HepG2 (cell line): Measurements from ENCODE around the gene BLVRA. TPM values are rescaled to one million over a fixed set of nuclear protein-coding genes. Genes with fewer than 3 reads are reported as not detected.
A peak's percentile ranks its signal among the peaks of the same experiment; 100 is the strongest.

Experiments used
- ATAC-seq: fragments of 200-7000 bp; cut with Tn5 transposase; 3 replicates; pipeline ENCODE4 v1.9.1; 2020; ENCODE audit warnings: mild to moderate bottlenecking, moderate library complexity
- BruUV-seq: library from RNA; stranded (reverse); fragments of 400-500 nt; replicated peaks from 2 replicates; lab custom pipeline; 2021; lab: Mats Ljungman, UMichigan
- CTCF ChIA-PET: fragments of 300-600 bp; formaldehyde crosslinking; extraction: SDS; loops from one replicate; lab custom pipeline; 2021; ENCODE audit warnings: low total read pairs, inconsistent platforms, low intra/inter-chr PET ratio; lab: Yijun Ruan, JAX
- POLR2A ChIA-PET: fragments of 350-600 bp; sonication (Branson Sonifier 250); formaldehyde crosslinking; loops from one replicate; lab custom pipeline; 2020; ENCODE audit warnings: antibody characterized with exemption, inconsistent platforms; lab: Yijun Ruan, JAX
- DNase-seq: peaks from one replicate; pipeline ENCODE4 v3.0.0-alpha.2; 2015; ENCODE audit warnings: low spot score
- FAIRE-seq: peaks from 3 replicates; lab custom pipeline; 2011; peaks lifted over from hg19 to GRCh38; lab: Jason Lieb, UNC
- H2AFZ ChIP-seq: one replicate; pipeline ENCODE4 v1.6.1; 2011; ENCODE audit warnings: low read length, inconsistent platforms
- H3K27ac ChIP-seq: fragments of 300-600 bp; 3 replicates; pipeline ENCODE4 v1.8.0; 2011; ENCODE audit warnings: mixed run types, mild to moderate bottlenecking, mixed read lengths, low read length, inconsistent platforms; ENCODE audit not compliant: insufficient read depth; ENCODE audit errors: extremely low read length
- H3K27me3 ChIP-seq, 2 experiments: fragments of 200-600 bp in 1 of 2; 2 replicates in 1 of 2; 3 replicates in 1 of 2; pipeline versions ENCODE4 v1.6.0 to v1.8.0; 2011; ENCODE audit warnings: low read length in 2 of 2, mild to moderate bottlenecking in 2 of 2, moderate library complexity in 2 of 2, inconsistent platforms in 1 of 2; ENCODE audit not compliant: insufficient read depth in 2 of 2, control insufficient read depth in 1 of 2
- H3K36me3 ChIP-seq, 2 experiments: fragments of 200-600 bp in 1 of 2; replicated peaks in 1 of 2; 2 replicates in 1 of 2; 3 replicates in 1 of 2; pipeline versions ENCODE4 v1.5.1 to v1.8.0; 2011; ENCODE audit warnings: low read length in 2 of 2, inconsistent platforms in 1 of 2; ENCODE audit not compliant: insufficient read depth in 2 of 2, control insufficient read depth in 1 of 2
- H3K4me1 ChIP-seq: 2 replicates; pipeline ENCODE4 v1.5.1; 2012; ENCODE audit warnings: low read length, inconsistent platforms; ENCODE audit not compliant: insufficient read depth
- H3K4me2 ChIP-seq: 2 replicates; pipeline ENCODE4 v1.6.0; 2011; ENCODE audit warnings: low read depth, low read length, inconsistent platforms
- H3K4me3 ChIP-seq, 3 experiments: fragments of 200-600 bp in 1 of 3; sonication (generic), shearing (Covaris generic) in 1 of 3; replicated peaks in 1 of 3; 2 replicates each; pipeline ENCODE4 v1.5.1; 2011 to 2016; ENCODE audit warnings: low read length in 3 of 3, inconsistent platforms in 2 of 3, low read depth in 2 of 3, mild to moderate bottlenecking in 2 of 3, control low read depth in 1 of 3, mixed read lengths in 1 of 3; ENCODE audit not compliant: insufficient read depth in 1 of 3
- H3K79me2 ChIP-seq: one replicate; pipeline ENCODE4 v1.6.1; 2011; ENCODE audit warnings: low read length, inconsistent platforms; ENCODE audit not compliant: insufficient read depth
- H3K9ac ChIP-seq: 2 replicates; pipeline ENCODE4 v1.6.0; 2011; ENCODE audit warnings: mild to moderate bottlenecking, low read depth, low read length, inconsistent platforms; ENCODE audit not compliant: insufficient read depth
- H3K9me3 ChIP-seq: 2 replicates; pipeline ENCODE4 v1.5.1; 2012; ENCODE audit warnings: mild to moderate bottlenecking, low read length
- H4K20me1 ChIP-seq: 2 replicates; pipeline ENCODE4 v1.6.0; 2011; ENCODE audit warnings: inconsistent platforms, mild to moderate bottlenecking, low read length, moderate library complexity; ENCODE audit not compliant: insufficient read depth
- AHDC1 ChIP-seq: sonication (generic); formaldehyde crosslinking; IDR thresholded peaks from 2 replicates; pipeline ENCODE4 v1.5.1; 2020; ENCODE audit warnings: mild to moderate bottlenecking, missing genetic modification reagents, borderline replicate concordance
- CEBPB ChIP-seq: IDR thresholded peaks from 2 replicates; pipeline ENCODE4 v1.6.1; 2011; ENCODE audit warnings: low read depth, low read length, improper control_type of control experiment, borderline replicate concordance
- DNMT1 ChIP-seq: sonication (generic); formaldehyde crosslinking; IDR thresholded peaks from 2 replicates; pipeline ENCODE4 v1.5.1; 2020; ENCODE audit warnings: mild to moderate bottlenecking, missing genetic modification reagents
- MAZ ChIP-seq, 2 experiments: sonication (generic) in 1 of 2; formaldehyde crosslinking in 1 of 2; IDR thresholded peaks; 2 replicates each; pipeline versions ENCODE4 v1.5.0 to v1.6.1; 2012 to 2020; ENCODE audit warnings: low read depth in 2 of 2, mild to moderate bottlenecking in 2 of 2, borderline replicate concordance in 1 of 2, improper control_type of control experiment in 1 of 2, low read length in 1 of 2, missing genetic modification reagents in 1 of 2, moderate library complexity in 1 of 2
- NAIF1 ChIP-seq: sonication (generic); formaldehyde crosslinking; IDR thresholded peaks from 2 replicates; pipeline ENCODE4 v1.5.0; 2020; ENCODE audit warnings: mild to moderate bottlenecking, missing genetic modification reagents, borderline replicate concordance
- NCOR1 ChIP-seq: fragments of 200-600 bp; sonication (generic); IDR thresholded peaks from 2 replicates; pipeline ENCODE4 v1.7.0; 2017; ENCODE audit warnings: antibody characterized with exemption, low read length, borderline replicate concordance
- NONO ChIP-seq, 2 experiments: fragments of 450-650 bp in 1 of 2; sonication (generic) in 1 of 2; formaldehyde crosslinking in 1 of 2; IDR thresholded peaks in 1 of 2; conservative IDR thresholded peaks in 1 of 2; 2 replicates each; pipeline versions ENCODE4 v1.6.1 to v1.8.0; 2017 to 2022; ENCODE audit warnings: mild to moderate bottlenecking in 1 of 2, missing genetic modification reagents in 1 of 2, moderate library complexity in 1 of 2
- RARA ChIP-seq: IDR thresholded peaks from 2 replicates; pipeline ENCODE4 v1.6.1; 2016; ENCODE audit warnings: missing genetic modification reagents, missing compliant biosample characterization
- RORA ChIP-seq: sonication (generic); formaldehyde crosslinking; IDR thresholded peaks from 2 replicates; pipeline ENCODE4 v1.5.0; 2020; ENCODE audit warnings: mild to moderate bottlenecking, missing genetic modification reagents, moderate library complexity
- RXRA ChIP-seq: sonication (generic); formaldehyde crosslinking; IDR thresholded peaks from 2 replicates; pipeline ENCODE4 v1.5.1; 2020; ENCODE audit warnings: missing genetic modification reagents
- SKI ChIP-seq: fragments of 450-650 bp; IDR thresholded peaks from one replicate; pipeline ENCODE4 v1.6.1; 2018; ENCODE audit warnings: mild to moderate bottlenecking; ENCODE audit not compliant: partially characterized antibody
- TBL1XR1 ChIP-seq: fragments of 150-350 bp; IDR thresholded peaks from 2 replicates; pipeline ENCODE4 v1.6.1; 2014; ENCODE audit warnings: borderline replicate concordance, low read length; ENCODE audit not compliant: partially characterized antibody
- TIGD3 ChIP-seq: sonication (generic); formaldehyde crosslinking; IDR thresholded peaks from 2 replicates; pipeline ENCODE4 v1.5.1; 2020; ENCODE audit warnings: mild to moderate bottlenecking, missing genetic modification reagents, borderline replicate concordance
- ZBTB1 ChIP-seq: sonication (generic); formaldehyde crosslinking; IDR thresholded peaks from 2 replicates; pipeline ENCODE4 v1.4.0; 2020; ENCODE audit warnings: missing genetic modification reagents, borderline replicate concordance
- ZNF878 ChIP-seq: sonication (generic); formaldehyde crosslinking; IDR thresholded peaks from 2 replicates; pipeline ENCODE4 v1.8.1; 2023; ENCODE audit warnings: mild to moderate bottlenecking, missing genetic modification reagents, moderate library complexity
- in situ Hi-C: cut with HindIII; loops from 2 replicates; pipeline ENCODE4 v1.10.0; 2017; ENCODE audit warnings: low pct_unique_long_range_greater_than_20kb; ENCODE audit not compliant: extremely low pct_ligation_motif_present
- intact Hi-C: fragments of 100-400 bp; cut with micrococcal nuclease; formaldehyde crosslinking; loops from one replicate; pipeline ENCODE4 v1.10.0; 2022; ENCODE audit not compliant: unreplicated experiment
- polyA plus RNA-seq, 8 experiments: library from polyadenylated mRNA; depleted of rRNA in 3 of 8; stranded (reverse) in 7 of 8; unstranded in 1 of 8; fragments of >200 nt; fragmentation: Illumina TruSeq in 4 of 8; extraction: Trizol in 4 of 8; gene quantifications; 2 replicates each; pipeline versions ENCODE4 v1.2.1 to v1.2.3, GENCODE V29; 2011 to 2016; ENCODE audit warnings: low read depth in 4 of 8, missing spikeins in 1 of 8, mixed read lengths in 1 of 8; ENCODE audit not compliant: insufficient read depth in 1 of 8
- total RNA-seq, 5 experiments: library from RNA; depleted of rRNA; stranded (reverse); fragments of >200 nt; fragmentation: Illumina TruSeq; extraction: Trizol; gene quantifications; 2 replicates each; pipeline ENCODE4 v1.2.3, GENCODE V29; 2016; ENCODE audit warnings: low read depth in 1 of 5

Gene BLVRA
- total and polyA plus RNA-seq, 2 of the 13 experiments (the other 11 are each of a cell fraction or from before 2014, with no cell fraction given) = 39.2 to 64.2 TPM

- ATAC-seq (no peak), FAIRE-seq (no peak), DNase-seq (no peak)
- ChIA-PET CTCF (no interaction called here), POLR2A (no interaction called here)
- no peaks in the 10 kb centered on the region for H3K9me3 ChIP-seq
- H3K4me1 ChIP-seq = peaks cover 9% of the 10 kb centered on the region; the same call in 1 of the 2 replicates
- peak; percentile 87 for TF ChIP-seq RARA
- TF ChIP-seq RXRA (CRISPR knock-in tag) = peak; percentile 44; the same call in 1 of the 2 replicates
- peak; percentile 73; the same call in 1 of the 2 replicates for TF ChIP-seq NCOR1
- no peak for TF ChIP-seq CEBPB
- TF ChIP-seq ZBTB1 = no peak
- TF ChIP-seq AHDC1 (CRISPR knock-in tag) = no peak
- no peak for TF ChIP-seq RORA (CRISPR knock-in tag)
- TF ChIP-seq NAIF1 (CRISPR knock-in tag) = no peak
- TF ChIP-seq SKI = peak; percentile 90
- TF ChIP-seq ZNF878 = no peak
- no peak for TF ChIP-seq MAZ (IDR thresholded peaks at IDR 0.05; ENCODE audit: borderline replicate concordance, low read depth, low read length)
- no peak for TF ChIP-seq MAZ (CRISPR knock-in tag; IDR thresholded peaks at IDR 0.05; ENCODE audit: low read depth)
- no peak for TF ChIP-seq DNMT1 (CRISPR knock-in tag)
- TF ChIP-seq TBL1XR1 = peak; percentile 73
- TF ChIP-seq TIGD3 = no peak
- no peak for TF ChIP-seq NONO (IDR thresholded peaks at IDR 0.05)
- no peak for TF ChIP-seq NONO (CRISPR knock-in tag; conservative IDR thresholded peaks at IDR 0.05)
- in situ Hi-C loops (no loop called here), intact Hi-C loops (no loop called here)
- no peak overlapping the region for H3K4me2 ChIP-seq
- H3K4me3 ChIP-seq = no peak overlapping the region
- no peak overlapping the region for H3K9ac ChIP-seq
- H3K36me3 ChIP-seq = no peaks in the 10 kb centered on the region; a peak in 1 of 5 replicates
- no peaks in the 10 kb centered on the region; a peak in 1 of 5 replicates for H3K27me3 ChIP-seq
- no peak overlapping the region for H2AFZ ChIP-seq
- BruUV-seq = no TSS peak
- no peak overlapping the region for H3K27ac ChIP-seq
- H4K20me1 ChIP-seq = no peaks in the 10 kb centered on the region
- no peaks in the 10 kb centered on the region for H3K79me2 ChIP-seq
These were observed 96.7 kb downstream of the BLVRA start for GRCh38 chr7:43855176-43855575.
